G401 (cell line): ENCODE results near the gene SPAG4. TPM values are rescaled to one million over a fixed set of nuclear protein-coding genes. Genes with fewer than 3 reads are reported as not detected.

ENCODE experiments used
- DNase-seq: peaks from one replicate; pipeline ENCODE4 v3.0.0-alpha.2; 2015; ENCODE audit warnings: low spot score
- in situ Hi-C: cut with HindIII; loops from 2 replicates; pipeline ENCODE4 v1.10.0; 2016; ENCODE audit warnings: low sequenced_read_pairs, mixed read lengths
- total RNA-seq: library from RNA; depleted of rRNA; stranded (reverse); fragments of >200 nt; shearing (Covaris generic); gene quantifications from 2 replicates; pipeline ENCODE4 v1.2.3, GENCODE V29; 2014

Gene SPAG4
- total RNA-seq, 1 experiment from 2014 or later = 8.0 TPM

DNA sequence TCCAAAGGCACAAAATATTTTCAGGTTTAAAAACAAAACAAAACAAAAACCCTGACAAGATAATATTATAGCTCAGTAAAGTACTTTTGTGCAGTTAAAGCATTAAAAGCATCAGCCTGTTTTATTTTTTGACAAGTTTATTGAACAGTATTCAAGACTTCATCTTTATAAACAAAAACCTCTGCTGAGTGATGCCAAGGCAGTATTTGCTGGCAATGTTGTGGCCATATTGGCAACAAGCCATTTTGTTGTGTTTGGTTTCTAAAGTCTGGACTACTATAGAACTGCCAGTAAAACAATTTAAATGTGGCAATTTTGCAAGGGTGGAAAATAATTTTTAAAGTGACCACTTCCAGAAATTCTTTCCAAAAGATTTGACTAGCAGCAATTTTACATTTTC, 33.2 kb downstream of the SPAG4 start:
- in situ Hi-C loops = no loop called here
- DNase-seq = peak; percentile 61

DNA sequence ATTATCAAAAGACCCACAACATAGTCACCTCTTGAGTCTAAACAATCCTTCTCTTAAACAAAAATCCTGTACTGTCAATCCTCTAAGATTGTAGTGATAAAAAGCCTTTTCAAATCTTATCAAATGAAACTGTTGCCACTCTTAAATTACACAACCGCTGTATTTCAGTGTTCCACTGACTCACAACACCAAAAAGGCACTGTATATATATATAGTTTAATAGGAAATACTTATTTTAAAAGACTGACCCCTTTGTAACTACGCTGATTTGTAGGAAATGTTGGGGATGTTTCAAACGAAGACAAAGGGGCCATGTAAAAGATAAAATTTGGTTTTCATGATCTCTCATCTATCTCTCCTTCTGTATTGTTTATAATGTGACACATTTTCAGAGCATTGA, 35.0 kb downstream of the SPAG4 start:
- in situ Hi-C loops = no loop called here
- DNase-seq = no peak

DNA sequence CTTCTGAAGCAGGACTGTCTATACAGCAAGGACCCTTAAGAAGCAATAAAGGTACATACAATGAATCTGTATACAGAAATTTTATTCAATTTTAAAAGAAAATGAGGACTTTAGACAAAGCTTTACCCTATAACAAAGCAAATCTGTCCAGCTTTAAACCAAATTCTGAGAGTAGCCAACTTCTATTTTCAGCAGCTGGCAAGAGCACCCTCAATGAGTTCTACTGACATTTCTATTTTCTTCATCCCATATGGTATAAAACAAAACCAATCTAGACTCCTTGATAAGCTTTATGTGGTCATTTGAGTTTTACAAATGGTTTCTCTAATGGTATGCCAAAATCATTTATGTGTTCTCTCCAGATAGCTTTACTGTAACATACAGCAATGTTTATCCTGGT, 36.3 kb downstream of the SPAG4 start:
- in situ Hi-C loops = no loop called here
- DNase-seq = no peak

DNA sequence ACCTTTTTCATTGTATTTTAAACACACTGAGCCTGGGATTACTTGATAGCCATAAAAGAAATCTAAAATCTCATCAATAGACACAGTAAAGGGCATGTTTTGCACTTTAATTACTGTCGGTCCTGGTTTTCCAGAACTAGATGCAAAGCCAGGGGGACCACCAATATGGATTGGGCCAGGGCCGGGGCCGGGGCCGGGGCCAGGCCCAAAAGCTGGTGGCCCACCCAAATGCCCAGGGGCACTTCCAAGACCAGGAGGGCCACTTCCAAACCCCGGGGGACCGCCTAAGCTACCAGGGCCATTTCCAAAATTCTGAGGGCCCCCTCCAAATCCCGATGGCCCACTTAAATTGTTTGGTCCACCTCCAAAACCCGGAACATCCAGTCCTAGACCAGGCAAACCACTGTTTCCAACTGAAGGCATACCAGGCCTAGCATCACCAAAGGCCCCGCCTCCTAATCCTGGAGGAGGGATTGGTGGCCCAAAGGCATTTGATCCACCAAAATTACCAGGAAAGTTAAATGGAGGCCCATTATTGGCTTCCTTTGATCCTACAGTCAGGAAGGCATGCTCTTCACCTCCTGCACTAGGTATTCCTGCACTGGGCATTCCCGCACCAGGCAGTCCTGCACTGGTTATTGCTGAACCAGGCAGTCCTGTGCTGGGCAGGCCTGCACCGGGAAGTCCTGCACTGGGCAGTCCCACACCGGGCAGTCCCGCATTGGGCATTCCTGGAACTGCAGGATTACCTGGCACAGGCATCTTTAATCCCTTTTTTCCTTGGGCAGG, 37.2 kb downstream of the SPAG4 start:
- in situ Hi-C loops = no loop called here
- no peak for DNase-seq

- in situ Hi-C loops = no loop called here
- DNase-seq = no peak
Measured at GRCh38 chr20:35653430-35653734, 37.8 kb downstream of the SPAG4 start.

DNA sequence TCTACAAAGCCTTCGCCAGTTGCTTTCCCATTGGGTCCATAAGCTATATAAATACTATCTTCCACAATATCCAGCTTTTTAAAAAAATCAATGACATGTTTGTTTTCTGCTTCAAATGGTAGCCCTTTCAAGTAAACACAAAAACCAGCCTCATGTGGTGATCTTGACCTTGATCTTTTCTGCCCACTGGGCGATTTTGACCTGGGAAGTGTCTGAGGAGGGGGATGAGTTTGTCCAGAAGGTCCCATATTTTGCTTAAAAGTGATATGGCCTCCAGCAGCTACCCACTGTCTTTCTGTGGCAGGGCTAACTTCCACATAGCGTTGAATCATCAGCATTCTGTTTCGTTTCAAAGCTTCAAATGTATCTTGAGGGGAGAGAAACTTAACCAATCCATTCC, 38.3 kb downstream of the SPAG4 start:
- no peak for DNase-seq
- in situ Hi-C loops = no loop called here

DNA sequence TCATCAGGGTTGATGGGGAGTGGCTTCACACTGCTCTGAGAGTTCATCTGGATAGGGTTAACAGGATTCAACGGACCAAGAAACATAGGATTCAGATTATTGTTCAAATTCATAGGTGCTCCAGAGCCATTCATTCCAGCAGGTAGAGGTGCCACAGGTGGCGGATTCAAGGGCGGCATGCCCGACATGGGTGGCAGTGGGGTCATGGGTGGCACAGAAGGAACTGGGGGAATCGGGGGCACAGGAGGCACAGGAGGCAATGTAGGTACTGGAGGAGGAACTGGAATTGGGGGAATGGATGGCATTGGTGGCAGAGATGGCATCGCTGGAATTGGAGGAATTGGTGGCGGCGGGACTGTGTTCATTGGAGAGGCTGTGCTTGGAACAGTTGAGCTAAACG, 38.8 kb downstream of the SPAG4 start:
- in situ Hi-C loops = no loop called here
- DNase-seq = no peak

DNA sequence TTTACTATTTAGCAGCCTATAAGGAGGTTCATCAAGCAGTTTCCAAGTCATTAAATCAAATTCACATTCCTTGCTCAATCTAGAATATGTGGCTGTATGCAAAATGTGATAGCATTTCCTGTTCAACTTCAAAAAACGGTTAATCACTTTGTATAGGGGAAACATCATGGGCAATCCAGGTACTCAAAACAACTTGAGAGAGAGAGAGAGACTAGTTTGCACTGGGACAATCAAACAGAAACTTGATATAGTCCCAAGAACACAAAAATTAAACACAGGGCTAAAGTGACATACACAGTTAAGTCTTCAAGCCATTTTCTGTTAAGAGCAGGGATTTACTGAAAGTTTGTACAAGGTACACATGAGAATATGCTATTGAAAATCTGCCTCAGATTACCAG, 41.6 kb downstream of the SPAG4 start:
- no peak for DNase-seq
- in situ Hi-C loops = no loop called here

DNA sequence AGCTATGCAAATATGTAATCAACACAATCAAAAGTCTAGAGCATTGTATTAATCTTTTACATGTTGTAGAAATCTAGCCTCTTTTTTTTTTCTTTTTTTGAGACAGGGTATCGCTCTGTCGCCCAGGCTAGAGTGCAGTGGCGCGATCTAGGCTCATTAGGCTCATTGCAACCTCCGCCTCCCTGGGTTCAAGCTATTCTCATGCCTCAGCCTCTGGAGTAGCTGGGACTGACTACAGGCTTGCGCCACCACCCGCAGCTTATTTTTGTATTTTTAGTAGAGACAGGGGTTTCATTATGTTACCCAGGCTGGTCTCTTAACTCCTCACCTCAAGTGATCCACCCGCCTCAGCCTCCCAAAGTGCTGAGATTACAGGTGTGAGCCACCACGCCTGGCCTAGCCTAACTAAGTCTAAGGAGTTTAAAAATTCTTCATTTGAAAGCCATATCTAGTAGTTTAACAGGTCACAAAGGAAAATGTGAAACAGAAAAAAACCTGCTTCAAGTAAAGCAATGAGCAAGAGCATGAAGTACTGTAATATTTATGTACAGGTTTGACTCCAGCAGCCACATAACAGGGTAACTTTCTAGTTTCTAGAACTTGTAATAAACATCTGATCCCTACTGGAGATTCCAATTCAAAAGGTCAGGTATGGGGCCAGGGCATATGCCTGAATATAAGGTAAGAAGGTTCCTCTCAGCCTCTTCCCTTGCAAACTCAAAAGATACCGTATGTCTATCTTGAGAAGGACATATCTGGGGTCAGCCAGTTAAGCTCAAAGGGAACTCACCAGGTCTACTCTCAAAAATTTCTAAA, 44.7 kb downstream of the SPAG4 start:
- in situ Hi-C loops = no loop called here
- DNase-seq = no peak

- DNase-seq = no peak
- in situ Hi-C loops = no loop called here
Measured at GRCh38 chr20:35661053-35661452, 45.4 kb downstream of the SPAG4 start.

- no peak for DNase-seq
- in situ Hi-C loops = no loop called here
Measured at GRCh38 chr20:35661908-35662307, 46.3 kb downstream of the SPAG4 start.

- DNase-seq = no peak
- in situ Hi-C loops = no loop called here
Measured at GRCh38 chr20:35662551-35662950, 46.9 kb downstream of the SPAG4 start.

- no peak for DNase-seq
Measured at GRCh38 chr20:35663516-35664465, 48.2 kb downstream of the SPAG4 start.

DNA sequence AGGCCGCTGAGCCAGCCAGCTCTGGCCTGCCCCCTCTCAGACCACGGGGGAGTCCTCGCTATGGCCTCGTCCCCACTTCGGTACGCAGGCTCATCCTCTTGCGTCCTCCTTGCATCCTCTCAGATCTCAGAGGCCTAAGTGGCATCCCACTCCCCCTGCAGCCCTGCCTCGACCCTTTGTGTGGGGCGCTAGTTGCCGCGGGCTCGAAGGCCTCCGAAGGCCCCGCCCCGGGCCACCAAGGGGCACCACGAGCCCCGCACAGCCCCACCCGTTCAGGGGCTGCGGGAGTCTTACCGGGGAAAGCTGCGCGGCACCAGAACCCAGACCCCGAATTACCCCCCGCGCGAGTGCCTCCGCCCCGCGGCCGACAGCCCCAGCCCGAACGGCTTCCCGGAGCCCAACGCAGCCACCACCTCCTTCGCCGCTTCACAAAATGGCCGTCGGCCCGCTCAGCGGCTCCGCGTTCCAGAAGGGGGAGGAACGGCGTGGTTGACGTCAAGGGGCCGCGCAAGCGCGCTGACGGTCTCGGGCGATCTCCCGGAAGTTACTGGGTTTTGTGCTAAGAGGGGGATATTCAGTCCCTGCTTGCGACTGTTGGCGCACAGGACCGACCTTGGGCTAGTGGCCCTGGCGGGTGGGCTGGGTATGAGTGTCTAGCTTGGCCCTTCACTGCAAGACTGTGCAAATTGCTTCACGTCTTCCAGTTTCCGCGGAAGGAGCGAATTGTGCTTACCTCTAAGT, 49.0 kb downstream of the SPAG4 start, which contains the start of the genes CPNE1 and RBM12:
TSS of gene CPNE1 (minus strand) at position 435 of the 741 bp plus-strand sequence. CDS start 31,977 bp downstream, outside the sequence.
TSS of gene RBM12 (minus strand) at position 435 of the 741 bp plus-strand sequence. CDS start 9,578 bp downstream, outside the sequence.
- peak; percentile 92 for DNase-seq
- in situ Hi-C loops = no loop called here

More at GRCh38 chr20:35663516-35664465, 48.2 kb downstream of the SPAG4 start:
- in situ Hi-C loops = no loop called here

DNA sequence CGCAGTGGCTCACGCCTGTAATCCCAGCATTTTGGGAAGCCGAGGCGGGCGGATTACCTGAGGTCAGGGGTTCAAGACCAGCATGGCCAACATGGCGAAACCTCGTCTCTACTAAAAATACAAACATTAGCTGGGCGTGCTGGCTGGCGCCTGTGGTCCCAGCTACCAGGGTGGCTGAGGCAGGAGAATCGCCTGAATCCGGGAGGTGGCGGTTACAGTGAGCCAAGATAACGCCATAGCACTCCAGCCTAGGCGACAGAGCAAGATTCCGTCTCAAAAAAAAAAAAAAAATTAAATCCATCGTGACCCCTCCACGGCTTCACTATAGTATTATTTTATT, 50.3 kb downstream of the SPAG4 start:
- DNase-seq = no peak
- in situ Hi-C loops = no loop called here

DNA sequence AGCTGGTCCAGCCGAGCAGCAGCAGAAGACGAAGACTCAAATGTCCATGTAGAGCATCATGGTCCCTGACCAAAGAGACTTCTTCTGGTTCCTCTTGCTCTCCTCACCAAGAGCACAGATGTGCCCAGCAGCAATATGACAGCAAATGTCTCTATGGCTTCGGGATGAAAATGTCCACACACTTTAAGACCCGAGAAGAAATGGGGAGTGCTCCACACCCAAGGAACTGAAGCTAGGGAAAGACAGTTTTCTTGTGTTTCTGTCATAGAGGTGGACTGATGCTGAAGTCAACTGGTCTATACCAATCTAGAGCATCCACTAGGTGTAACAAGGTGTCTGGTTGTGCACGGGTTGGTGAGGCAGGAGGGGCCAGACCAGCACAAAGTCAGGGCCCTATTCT, 53.6 kb downstream of the SPAG4 start:
- in situ Hi-C loops = no loop called here
- no peak for DNase-seq

DNA sequence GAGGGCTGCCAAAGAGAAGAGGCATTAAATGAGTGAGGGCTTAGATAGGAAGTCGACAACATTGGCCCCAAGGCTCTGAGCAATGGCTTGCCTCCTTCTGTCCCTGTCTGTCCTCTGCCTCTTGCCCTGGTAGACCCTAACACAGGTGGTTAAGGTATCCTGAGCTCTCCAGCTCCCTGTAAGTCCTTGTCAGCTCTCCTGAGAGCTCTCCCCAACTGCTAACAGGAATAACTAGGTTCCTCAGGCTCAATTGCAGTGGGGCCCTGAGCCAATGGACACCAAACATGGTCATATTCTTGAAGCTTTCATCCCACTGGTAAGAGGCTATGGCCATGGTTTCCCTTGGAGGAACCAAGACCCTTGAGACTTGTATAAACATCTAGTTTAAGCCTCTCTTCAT, 54.1 kb downstream of the SPAG4 start:
- DNase-seq = no peak
- in situ Hi-C loops = no loop called here
